Effector CD4-positive, alpha-beta T cell (primary cell): ENCODE measurements around the gene EPHX1.
"Not testable (repeated sequence)": the region's sequence is repeated elsewhere in the genome, so short reads cannot be mapped to it uniquely, and the experiment has no call there.

Experiments used
- DNase-seq: peaks from one replicate; pipeline ENCODE4 v3.0.0-alpha.2; 2020

The EPHX1 gene

GRCh38 chr1:225817611-225818061 is 7.7 kb downstream of the EPHX1 start:
- no peak for DNase-seq

GRCh38 chr1:225818229-225818628 is 8.3 kb downstream of the EPHX1 start:
- DNase-seq: no peak

GRCh38 chr1:225819346-225820192 is 9.6 kb downstream of the EPHX1 start:
- DNase-seq: no peak

GRCh38 chr1:225820522-225821120 is 10.7 kb downstream of the EPHX1 start:
- DNase-seq: no peak

GRCh38 chr1:225822655-225823403 is 12.9 kb downstream of the EPHX1 start:
- no peak for DNase-seq

GRCh38 chr1:225823811-225824261 is 13.9 kb downstream of the EPHX1 start:
- DNase-seq: no peak

- DNase-seq: no peak
Observed at GRCh38 chr1:225824533-225824941, 14.6 kb downstream of the EPHX1 start.

GRCh38 chr1:225825078-225825477 is 15.2 kb downstream of the EPHX1 start:
- no peak for DNase-seq

GRCh38 chr1:225825607-225826007 is 15.7 kb downstream of the EPHX1 start:
- no peak for DNase-seq

GRCh38 chr1:225827076-225827475 is 17.2 kb downstream of the EPHX1 start:
- no peak for DNase-seq

- DNase-seq: no peak
Observed at GRCh38 chr1:225828706-225829345, 18.9 kb downstream of the EPHX1 start.

- DNase-seq: no peak
Observed at GRCh38 chr1:225830841-225831240, 20.9 kb downstream of the EPHX1 start.

GRCh38 chr1:225834417-225835329 is 24.7 kb downstream of the EPHX1 start:
- DNase-seq: no peak

- DNase-seq: no peak
Observed at GRCh38 chr1:225835856-225836255, 25.9 kb downstream of the EPHX1 start.

GRCh38 chr1:225836296-225836695 is 26.4 kb downstream of the EPHX1 start:
- DNase-seq: not testable (repeated sequence)

GRCh38 chr1:225838793-225839192 is 28.9 kb downstream of the EPHX1 start:
- DNase-seq: no peak

GRCh38 chr1:225840223-225840610 is 30.3 kb downstream of the EPHX1 start:
- DNase-seq: no peak

GRCh38 chr1:225840713-225841112 is 30.8 kb downstream of the EPHX1 start:
- no peak for DNase-seq

- no peak for DNase-seq
Observed at GRCh38 chr1:225842074-225842473, 32.1 kb downstream of the EPHX1 start.

- DNase-seq: no peak
Observed at GRCh38 chr1:225842788-225843425, 33.0 kb downstream of the EPHX1 start.

- no peak for DNase-seq
Observed at GRCh38 chr1:225843426-225843795, 33.5 kb downstream of the EPHX1 start.
